Measurements from ENCODE around the gene MYL7. TPM values are rescaled to one million over a fixed set of nuclear protein-coding genes. Genes with fewer than 3 reads are reported as not detected.

The MYL7 gene
- total and polyA plus RNA-seq, 2 of the 13 experiments (the other 11 are each of a cell fraction or from before 2014, with no cell fraction given) = 1.8 TPM; not detected in 1

- TF ChIP-seq ZNF616 (CRISPR knock-in tag; IDR thresholded peaks at IDR 0.05; ENCODE audit: low read depth) = peak; percentile 34; the same call in 1 of the 2 replicates
- TF ChIP-seq AFF4 (CRISPR knock-in tag; IDR thresholded peaks at IDR 0.05) = no peak
- no peak for TF ChIP-seq HDAC6 (IDR thresholded peaks at IDR 0.05; ENCODE audit: low read depth, low read length)
- peak; percentile 29; the same call in 1 of the 2 replicates for TF ChIP-seq ZNF264 (CRISPR knock-in tag; IDR thresholded peaks at IDR 0.05)
- TF ChIP-seq KDM5B (CRISPR knock-in tag; IDR thresholded peaks at IDR 0.05; ENCODE audit: borderline replicate concordance) = peak; percentile 94
- 0 out of 2 replicates have a peak, but pooled peaks have one; percentile 60 for TF ChIP-seq IRX3 (CRISPR knock-in tag; IDR thresholded peaks at IDR 0.05; ENCODE audit: borderline replicate concordance, low read depth)
- TF ChIP-seq TBL1XR1 (IDR thresholded peaks at IDR 0.05; ENCODE audit: borderline replicate concordance, low read length, partially characterized antibody) = no peak
- 0 out of 2 replicates have a peak, but pooled peaks have one; percentile 27 for TF ChIP-seq ZNF331 (CRISPR knock-in tag; IDR thresholded peaks at IDR 0.05)
- TF ChIP-seq ATF3 (CRISPR knock-in tag; IDR thresholded peaks at IDR 0.05) = peak; percentile 69
- 0 out of 2 replicates have a peak, but pooled peaks have one; percentile 51 for TF ChIP-seq HINFP (CRISPR knock-in tag; IDR thresholded peaks at IDR 0.05; ENCODE audit: low read depth)
- peak; percentile 37; the same call in 1 of the 2 replicates for TF ChIP-seq ZXDC (CRISPR knock-in tag; IDR thresholded peaks at IDR 0.05)
- peak; percentile 54 for TF ChIP-seq IRF2 (CRISPR knock-in tag; IDR thresholded peaks at IDR 0.05)
- peak; percentile 15; the same call in 1 of the 2 replicates for TF ChIP-seq ZNF710 (CRISPR knock-in tag; IDR thresholded peaks at IDR 0.05; ENCODE audit: borderline replicate concordance)
Observed at GRCh38 chr7:44123190-44124003, 17.7 kb downstream of the MYL7 start, which contains the start of gene POLD2 (continued).
